ENCODE results near the gene HIPK2. TPM values are rescaled to one million over a fixed set of nuclear protein-coding genes. Genes with fewer than 3 reads are reported as not detected.

Gene HIPK2
- total and polyA plus RNA-seq, 2 of the 4 experiments (the other 2 are of a cell fraction): 22.0 to 27.1 TPM

DNA sequence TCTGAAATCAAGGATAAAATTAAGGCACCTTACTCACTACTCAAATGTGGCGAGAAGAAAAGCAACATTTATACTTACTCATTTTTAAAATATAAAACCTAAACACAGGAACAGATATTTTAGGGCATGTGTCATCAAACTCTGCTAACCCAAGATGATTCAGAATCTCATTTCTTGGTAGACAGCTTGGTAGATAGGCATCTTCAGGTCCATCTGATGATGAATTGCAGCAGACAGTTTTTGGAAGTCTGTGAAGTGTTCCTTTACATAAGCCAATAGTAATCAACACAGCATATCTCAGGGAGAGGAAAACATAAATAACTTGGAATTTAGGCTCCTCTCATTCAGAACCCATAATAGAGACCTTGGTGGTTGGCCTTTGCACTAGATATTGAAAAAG is 3.4 kb downstream of the HIPK2 start:
- Histone ChIP-seq H3K9ac (ENCODE audit: low read depth, low read length) (0 out of 2 replicates have a peak overlapping the region, but pooled peaks have one; percentile 41), H2BK5ac (ENCODE audit: low read depth, low read length, poor library complexity, severe bottlenecking) (peak overlapping the region; percentile 82), H3K27ac (ENCODE audit: insufficient read depth, low read length) (no peak overlapping the region), H4K8ac (ENCODE audit: low read depth in 2 of 2, low read length in 2 of 2) (no peak overlapping the region), H2BK20ac (ENCODE audit: low read depth, low read length) (no peak overlapping the region), H4K5ac (ENCODE audit: low read depth, low read length) (no peak overlapping the region), H3K4ac (ENCODE audit: low read depth, low read length) (peak overlapping the region; percentile 85; the same call in 1 of the 2 replicates), H2AK9ac (replicated peaks; ENCODE audit: low read depth, low read length, poor library complexity) (no peak overlapping the region), H3K14ac (replicated peaks; ENCODE audit: low read depth, low read length) (no peak overlapping the region), H3K36me3 (ENCODE audit: control insufficient read depth, insufficient read depth, low read length) (peaks cover 16% of the 10 kb centered on the region), H2BK120ac (ENCODE audit: low read depth, low read length) (peak overlapping the region; percentile 84; the same call in 1 of the 2 replicates), H3K56ac (ENCODE audit: extremely low read depth, insufficient read depth, low read length) (no peak overlapping the region), H4K91ac (ENCODE audit: insufficient read depth, low read depth, low read length) (no peak overlapping the region), H2AK5ac (ENCODE audit: low read depth, low read length) (no peak overlapping the region), H3K79me1 (ENCODE audit: low read depth in 1 of 2, low read length in 2 of 2) (peaks cover 8 to 64% of the 10 kb centered on the region in 2 experiments), H3K27me3 (ENCODE audit: control insufficient read depth, insufficient read depth, low read length) (no peaks in the 10 kb centered on the region), H3K18ac (ENCODE audit: low read depth, low read length) (no peak overlapping the region; the same call in 1 of the 2 replicates), H3K9me1 (ENCODE audit: insufficient read depth, low read length) (peaks cover 21% of the 10 kb centered on the region), H3K9me3 (ENCODE audit: control insufficient read depth, insufficient read depth, low read length) (no peaks in the 10 kb centered on the region), H4K20me1 (ENCODE audit: insufficient read depth, low read length) (peaks cover 52% of the 10 kb centered on the region), H2AFZ (replicated peaks; ENCODE audit: low read length, poor library complexity) (no peak overlapping the region), H3K4me3 (ENCODE audit: insufficient read depth, low read depth, low read length) (no peak overlapping the region), H3K4me1 (ENCODE audit: control insufficient read depth, insufficient read depth, low read length) (peaks cover 27% of the 10 kb centered on the region), H2BK15ac (ENCODE audit: low read depth, low read length) (no peak overlapping the region), H3K4me2 (ENCODE audit: low read depth, low read length) (peak overlapping the region; percentile 92), H3K23ac (ENCODE audit: low read depth, low read length) (no peak overlapping the region)
- ChIA-PET POLR2A (ENCODE audit: unreplicated experiment) (interaction anchor here (0.6 kb wide), 1 partner anchor 104 kb away, joined by 3 read pairs; no protein-coding TSS in a partner anchor), CTCF (no interaction called here)
- in situ Hi-C loops (cut with MboI; ENCODE audit: low sequenced_read_pairs) (loop anchor here (10.0 kb wide), 1 partner anchor 130 kb away; no protein-coding TSS in a partner anchor), intact Hi-C loops (cut with micrococcal nuclease) (loop anchor here (5.0 kb wide), 1 partner anchor 42 kb away; no protein-coding TSS in a partner anchor), dilution Hi-C loops (cut with HindIII; ENCODE audit: low sequenced_read_pairs, unreplicated experiment) (no loop called here)
- BruUV-seq (replicated peaks): no TSS peak
- DNase-seq (peak; percentile 90), ATAC-seq (ENCODE audit: low read depth) (peak; percentile 3)
- no CpG with 5 or more reads among the region's 1 CpG for WGBS, 2 experiments (ENCODE audit: extremely low coverage in 2 of 2, insufficient read length in 1 of 2)
- TF ChIP-seq MXI1 (IDR thresholded peaks at IDR 0.05; ENCODE audit: borderline replicate concordance, low read depth, low read length): no peak
- peak; percentile 77 for TF ChIP-seq FOS (IDR thresholded peaks at IDR 0.05; ENCODE audit: low read depth, low read length)
- peak; percentile 24; the same call in 1 of the 2 replicates for TF ChIP-seq CEBPB (IDR thresholded peaks at IDR 0.05; ENCODE audit: low read depth, low read length)

Data from IMR-90 (cell line).